Left renal cortex interstitium (tissue), 4 donors: ENCODE data around the gene INPP5A. TPM values are rescaled to one million over a fixed set of nuclear protein-coding genes. Genes with fewer than 3 reads are reported as not detected.
"Not testable (repeated sequence)": the region's sequence is repeated elsewhere in the genome, so short reads cannot be mapped to it uniquely, and the experiment has no call there.

Experiments used
- DNase-seq, 4 donors: peaks; one replicate each; pipeline ENCODE4 v3.0.0-alpha.2; 2013; ENCODE audit warnings: low read depth in 4 of 4, low spot score in 2 of 4, missing footprints in 1 of 4
- polyA plus RNA-seq, 4 donors: library from polyadenylated mRNA; unstranded; fragments of 120-200 nt; gene quantifications; one replicate each; pipeline ENCODE4 v1.2.1, GENCODE V29; 2013; ENCODE audit not compliant: insufficient read length in 4 of 4

Gene INPP5A
- polyA plus RNA-seq, 4 donors, result 27.8 to 39.8 (median 34.4) TPM

GRCh38 chr10:132768346-132769248, 231.0 kb downstream of the INPP5A start:
- DNase-seq, result no peak

DNA sequence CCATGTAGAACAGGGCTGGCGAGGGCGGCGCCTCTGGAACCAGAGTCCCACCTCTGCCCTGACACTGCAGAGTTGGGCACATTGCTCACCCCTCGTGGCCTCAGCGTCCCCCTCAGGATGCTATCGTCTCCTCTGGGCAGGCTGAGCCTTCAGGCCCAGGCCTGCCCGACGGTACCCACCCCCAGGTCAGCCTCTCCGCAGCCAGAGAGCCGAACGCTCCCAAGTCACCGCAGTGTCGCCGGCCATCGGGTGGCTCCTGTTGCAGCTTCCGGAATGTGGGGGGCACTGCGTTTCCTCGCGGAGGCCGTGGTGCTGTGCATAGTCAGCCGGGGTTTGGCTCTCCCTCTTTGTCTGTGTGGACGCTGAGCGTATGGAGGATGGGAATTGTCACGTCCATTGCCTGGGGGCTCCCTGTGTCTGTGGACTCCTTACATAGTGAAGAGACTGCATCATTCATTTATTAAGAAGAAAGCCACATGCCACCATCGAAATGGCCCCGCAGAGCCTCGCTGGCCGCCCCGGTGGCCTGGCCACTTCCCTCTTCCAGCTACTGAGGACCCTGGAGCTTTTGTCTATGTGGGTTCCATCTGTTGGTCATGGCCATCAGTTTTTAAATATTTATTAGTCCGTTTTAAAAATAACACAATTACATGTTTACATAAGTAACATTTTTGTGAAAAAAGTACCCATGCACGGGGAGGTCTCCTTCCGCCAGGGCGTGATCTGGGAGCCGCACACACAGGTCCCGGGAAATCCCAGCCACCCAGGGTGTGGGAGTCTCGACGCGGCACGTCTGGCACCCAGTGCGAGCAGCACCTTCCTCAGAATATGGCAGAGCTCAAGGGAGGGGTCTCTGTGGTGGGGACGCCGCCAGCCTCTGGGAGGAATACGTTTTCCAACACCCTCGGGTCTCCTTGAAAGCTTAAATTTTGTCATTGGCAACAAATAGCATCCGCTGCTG, 232.8 kb downstream of the INPP5A start:
- DNase-seq, result no peak

GRCh38 chr10:132772816-132773215, 235.2 kb downstream of the INPP5A start:
- DNase-seq, result not testable (repeated sequence)

DNA sequence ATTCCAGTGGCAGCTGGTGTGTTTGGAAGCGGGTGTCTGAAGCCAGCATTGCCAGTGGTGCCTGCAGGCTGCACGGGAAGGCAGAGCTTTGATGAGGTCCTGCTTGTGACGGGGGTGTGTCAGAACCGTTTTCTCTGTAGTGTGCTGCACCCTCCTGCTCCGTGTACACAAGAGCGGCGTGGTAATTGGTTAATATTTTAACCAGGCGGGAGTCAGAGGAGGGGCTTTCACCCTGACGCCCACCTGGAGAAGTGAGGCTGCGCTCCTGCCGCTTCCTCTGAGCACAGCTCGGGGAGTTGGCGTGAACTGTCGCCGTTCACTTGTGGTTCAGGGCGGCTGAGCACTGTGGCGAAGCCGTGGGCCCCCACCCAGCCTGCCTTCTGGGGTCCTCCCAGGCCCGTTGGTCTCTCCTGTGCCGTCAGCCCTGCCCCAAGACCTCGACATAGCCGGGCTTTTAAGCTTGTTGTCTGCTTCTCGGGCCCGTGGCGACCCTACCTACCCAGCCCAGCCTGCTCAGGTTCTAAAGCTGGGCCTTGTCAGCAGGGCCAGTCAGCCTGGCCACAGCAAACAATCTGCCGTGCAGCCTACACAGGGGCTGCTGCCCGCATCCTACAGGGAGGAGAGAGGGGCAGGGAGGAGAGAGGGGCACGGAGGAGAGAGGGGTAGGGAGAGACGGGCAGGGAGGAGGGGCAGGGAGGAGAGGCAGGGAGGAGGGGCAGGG, 236.8 kb downstream of the INPP5A start:
- no peak for DNase-seq

GRCh38 chr10:132774902-132775863, 237.6 kb downstream of the INPP5A start:
- no peak for DNase-seq

DNA sequence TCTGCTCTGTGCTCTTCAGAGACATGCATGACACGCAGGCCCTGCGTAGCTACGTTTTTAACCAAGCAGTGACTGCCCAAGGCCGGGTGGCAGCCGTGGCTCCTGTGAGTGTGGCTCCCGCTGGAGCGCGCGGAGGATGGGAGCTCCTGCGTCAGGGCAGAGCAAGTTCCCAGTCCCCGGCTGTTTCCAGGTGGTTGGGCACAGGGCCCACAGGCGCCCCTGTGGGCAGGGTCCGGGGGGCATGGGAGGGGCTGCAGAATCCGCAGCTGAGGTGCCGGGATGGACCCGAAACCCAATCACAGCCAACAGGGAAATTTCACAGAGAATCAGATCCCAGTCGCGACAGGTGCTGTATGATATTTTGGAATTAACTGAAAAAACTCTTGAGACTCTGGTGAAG, 238.6 kb downstream of the INPP5A start:
- DNase-seq, result no peak

DNA sequence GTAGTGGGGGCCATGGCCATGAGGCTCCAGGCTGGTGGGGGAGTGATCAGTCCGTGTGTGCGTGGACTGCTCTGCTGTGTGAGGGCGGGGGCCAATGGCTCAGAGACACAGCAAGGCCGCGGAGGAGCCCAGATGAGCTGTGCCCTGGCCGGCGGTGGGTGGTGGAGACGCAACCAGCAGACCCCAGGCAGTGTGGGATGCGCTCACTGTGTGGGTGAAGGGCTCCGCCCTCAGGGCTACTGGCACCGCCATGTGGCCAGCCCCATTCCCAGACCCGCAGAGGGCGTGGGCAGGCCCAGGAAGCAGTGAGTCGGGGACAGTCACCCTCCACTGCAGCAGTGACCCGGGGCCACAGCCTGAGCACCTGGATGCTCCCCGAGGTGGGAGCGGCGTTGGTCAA, 239.2 kb downstream of the INPP5A start:
- no peak for DNase-seq

DNA sequence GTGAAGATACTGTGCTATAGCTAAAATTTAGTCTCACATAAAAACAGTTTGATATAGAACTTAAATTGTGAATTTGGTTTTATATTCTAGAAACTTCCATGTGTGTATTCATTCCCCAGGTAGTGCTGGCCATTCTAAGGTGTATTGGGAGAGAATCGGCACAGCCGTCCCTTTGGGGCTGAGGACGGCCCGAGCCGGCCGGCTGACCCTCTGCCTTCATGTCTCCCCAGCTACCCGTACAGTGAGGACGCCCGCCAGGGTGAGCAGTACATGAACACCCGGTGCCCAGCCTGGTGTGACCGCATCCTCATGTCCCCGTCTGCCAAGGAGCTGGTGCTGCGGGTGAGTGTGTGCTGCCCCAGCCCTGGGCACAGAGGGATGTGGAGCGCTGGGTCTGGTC, 239.9 kb downstream of the INPP5A start:
- no peak for DNase-seq

DNA sequence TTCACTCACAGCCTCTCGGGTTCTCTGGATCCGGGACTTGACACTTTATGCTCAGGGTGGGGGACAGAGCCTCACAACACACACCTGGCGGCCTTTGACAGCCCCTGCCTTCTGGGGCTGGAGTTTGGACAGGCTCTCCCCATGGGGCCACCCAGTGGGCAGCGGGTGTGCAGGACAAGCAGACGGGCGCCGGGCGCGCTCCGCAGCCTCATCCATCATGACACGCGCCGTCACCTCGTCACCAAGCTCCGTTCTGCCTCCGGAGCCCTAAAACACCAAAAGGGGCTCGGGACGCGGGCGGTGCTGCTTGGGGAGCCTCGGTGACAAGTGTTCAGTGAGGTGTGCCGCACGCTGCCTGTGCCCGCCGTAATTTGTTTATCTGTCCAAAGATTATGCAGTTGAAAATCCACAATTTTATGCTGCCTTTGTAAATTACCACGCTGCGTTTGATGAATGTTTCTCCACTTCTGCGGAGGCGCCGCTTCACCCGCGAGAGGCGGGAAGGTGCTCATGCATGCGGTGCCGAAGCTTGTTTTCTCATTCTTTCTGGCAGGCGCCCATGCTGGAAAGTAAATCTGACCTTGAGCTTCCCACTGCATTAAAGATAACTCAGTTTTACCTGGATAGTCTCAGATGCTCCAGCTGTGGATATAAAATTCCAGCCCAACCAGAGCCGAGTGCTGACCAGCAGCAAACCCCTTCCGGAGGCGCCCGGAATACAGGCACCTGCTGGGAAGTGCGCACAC, 242.1 kb downstream of the INPP5A start:
- DNase-seq, result no peak

GRCh38 chr10:132780356-132780755, 242.8 kb downstream of the INPP5A start:
- DNase-seq, result no peak

- DNase-seq, result no peak
Measured at GRCh38 chr10:132781556-132781955, 244.0 kb downstream of the INPP5A start.

DNA sequence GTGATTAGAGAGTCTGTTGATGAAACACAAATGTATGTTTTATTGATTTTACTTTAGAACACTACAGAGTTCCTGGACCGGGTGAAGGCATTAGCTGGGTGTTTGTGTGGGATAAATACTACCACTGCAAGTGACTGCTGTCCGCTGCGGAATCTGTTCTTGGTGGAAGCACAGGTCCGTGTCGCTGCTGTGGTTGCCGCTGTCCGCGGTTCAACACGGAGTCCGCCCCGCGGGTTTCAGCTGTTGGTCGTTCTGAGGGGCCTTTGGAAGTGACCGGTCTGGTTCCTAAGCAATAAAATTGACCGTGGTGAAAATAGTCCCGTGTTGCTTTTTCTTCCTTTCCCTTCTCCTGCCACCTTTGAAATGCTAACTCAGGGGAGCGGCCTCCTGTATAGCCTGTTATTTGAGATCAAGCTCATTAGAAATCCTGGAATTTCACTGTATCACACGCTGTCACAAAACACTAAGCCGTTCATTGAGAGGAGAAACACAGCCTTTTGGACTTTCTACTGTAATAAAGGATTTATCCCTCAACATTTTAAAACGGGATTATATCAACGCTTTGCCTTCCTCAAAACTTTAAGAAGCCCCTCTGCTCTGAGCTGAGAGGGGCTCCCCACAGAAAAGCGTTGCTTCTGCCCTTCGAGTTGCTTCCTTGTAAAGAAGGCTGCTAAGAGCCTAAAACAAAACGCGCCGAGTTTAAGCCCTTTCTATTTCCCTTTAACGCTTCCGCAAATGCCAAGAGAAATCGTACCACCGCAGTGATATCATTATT, 245.8 kb downstream of the INPP5A start:
- no peak for DNase-seq

DNA sequence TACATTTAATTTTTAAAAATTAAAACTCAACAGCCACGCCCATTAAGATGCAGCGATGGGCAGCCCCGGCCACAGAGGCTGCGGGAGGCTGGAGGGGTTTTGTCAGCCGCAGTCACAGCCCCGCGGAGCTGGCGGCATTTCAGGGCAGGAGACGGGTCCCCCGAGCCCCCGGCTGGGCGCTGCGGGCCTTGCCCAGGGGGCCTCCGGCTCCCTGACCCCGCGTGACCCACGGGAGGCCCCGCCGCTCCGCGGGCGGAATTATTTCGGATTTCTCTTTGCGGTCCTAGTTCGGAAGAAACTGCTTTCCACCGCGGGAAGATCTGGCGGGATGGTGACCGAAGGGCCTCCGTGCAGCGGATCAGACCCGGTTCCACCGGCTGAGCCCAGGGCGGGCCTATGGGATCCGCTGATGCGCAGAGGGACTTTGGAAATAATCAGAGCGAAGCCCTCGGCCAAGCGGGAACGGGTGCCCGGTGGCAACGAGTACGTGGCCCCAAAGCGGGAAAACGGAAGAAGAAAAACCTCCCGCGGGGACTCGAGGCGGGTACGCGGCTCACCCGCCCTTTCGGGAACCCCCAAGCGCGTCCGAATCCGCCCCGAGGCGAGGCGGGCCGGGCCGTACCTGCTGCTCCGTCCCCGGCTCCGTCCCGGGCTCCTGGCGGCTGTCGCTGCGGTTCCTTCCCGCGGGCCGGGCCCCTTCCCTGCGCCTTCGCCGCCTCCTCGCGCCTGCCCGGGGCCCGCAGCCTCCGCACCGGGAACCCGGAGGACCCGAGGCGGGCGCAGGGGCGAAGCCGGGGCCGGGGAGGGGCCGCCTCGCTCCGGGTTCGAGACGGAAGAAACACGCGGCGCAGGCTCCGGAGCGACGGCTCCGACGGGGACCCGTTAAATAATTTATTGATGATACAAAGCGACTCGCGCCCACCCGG, 246.6 kb downstream of the INPP5A start:
- DNase-seq, result no peak

- DNase-seq, result no peak
Measured at GRCh38 chr10:132784866-132785722, 247.5 kb downstream of the INPP5A start.

- DNase-seq, result no peak
Measured at GRCh38 chr10:132785723-132786475, 248.3 kb downstream of the INPP5A start, which contains the start of gene NKX6-2. NKX6-2 (minus strand) TSS chr10:132786147; CDS start chr10:132785948, 199 bp downstream.
